Endothelial cell of coronary artery (primary cell): ENCODE results near the gene NUP42. TPM values are rescaled to one million over a fixed set of nuclear protein-coding genes. Genes with fewer than 3 reads are reported as not detected.

ENCODE experiments used
- total RNA-seq: library from RNA; depleted of rRNA; stranded (reverse); fragments of >200 nt; gene quantifications from 2 replicates; pipeline ENCODE4 v1.2.3, GENCODE V29; 2014

Gene NUP42, protein sequence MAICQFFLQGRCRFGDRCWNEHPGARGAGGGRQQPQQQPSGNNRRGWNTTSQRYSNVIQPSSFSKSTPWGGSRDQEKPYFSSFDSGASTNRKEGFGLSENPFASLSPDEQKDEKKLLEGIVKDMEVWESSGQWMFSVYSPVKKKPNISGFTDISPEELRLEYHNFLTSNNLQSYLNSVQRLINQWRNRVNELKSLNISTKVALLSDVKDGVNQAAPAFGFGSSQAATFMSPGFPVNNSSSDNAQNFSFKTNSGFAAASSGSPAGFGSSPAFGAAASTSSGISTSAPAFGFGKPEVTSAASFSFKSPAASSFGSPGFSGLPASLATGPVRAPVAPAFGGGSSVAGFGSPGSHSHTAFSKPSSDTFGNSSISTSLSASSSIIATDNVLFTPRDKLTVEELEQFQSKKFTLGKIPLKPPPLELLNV
- 27.1 and 41.1 TPM in 2 replicates for total RNA-seq

DNA sequence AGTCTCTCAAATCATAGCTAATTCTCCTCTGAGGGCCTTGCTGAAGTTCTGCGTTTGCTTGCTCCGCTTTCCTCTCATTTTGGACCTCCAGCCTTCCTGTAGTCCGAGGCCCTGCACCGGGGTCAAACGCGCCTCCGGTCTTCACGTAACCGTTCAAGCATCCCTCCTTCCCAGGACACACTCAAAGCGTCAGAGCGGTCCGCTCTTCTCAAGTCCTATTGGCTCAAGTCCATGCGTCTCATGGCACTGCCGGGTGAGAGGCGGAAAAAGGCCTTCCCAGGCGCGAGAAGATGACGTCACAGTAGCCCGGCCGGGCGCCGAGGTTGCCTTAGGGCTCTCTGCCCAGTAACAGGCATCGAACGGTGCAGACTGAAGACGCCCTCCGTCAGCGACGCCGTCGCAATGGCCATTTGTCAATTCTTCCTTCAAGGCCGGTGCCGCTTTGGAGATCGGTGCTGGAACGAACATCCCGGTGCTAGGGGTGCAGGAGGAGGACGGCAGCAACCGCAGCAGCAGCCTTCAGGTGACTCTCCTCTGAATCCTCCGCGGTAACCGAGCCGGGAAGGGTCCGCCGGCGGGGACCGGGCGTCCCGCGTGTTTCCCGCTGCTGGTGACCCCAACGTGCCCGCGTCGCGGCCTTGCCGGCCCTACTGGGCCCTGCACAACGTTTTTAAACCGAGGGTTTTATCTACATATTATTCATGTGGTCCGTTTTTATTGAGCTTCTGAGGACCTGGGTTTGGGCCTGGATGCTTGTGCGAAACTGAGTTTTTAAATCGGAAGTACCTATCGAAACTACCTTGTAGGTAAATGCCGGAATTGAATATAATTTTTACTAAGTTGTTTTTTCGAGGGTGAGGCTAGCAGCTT lies at the start of gene NUP42:
Gene NUP42 (plus strand): TSS at position 365 of the 870 bp plus-strand sequence. CDS start 38 bp downstream, at position 403.

DNA sequence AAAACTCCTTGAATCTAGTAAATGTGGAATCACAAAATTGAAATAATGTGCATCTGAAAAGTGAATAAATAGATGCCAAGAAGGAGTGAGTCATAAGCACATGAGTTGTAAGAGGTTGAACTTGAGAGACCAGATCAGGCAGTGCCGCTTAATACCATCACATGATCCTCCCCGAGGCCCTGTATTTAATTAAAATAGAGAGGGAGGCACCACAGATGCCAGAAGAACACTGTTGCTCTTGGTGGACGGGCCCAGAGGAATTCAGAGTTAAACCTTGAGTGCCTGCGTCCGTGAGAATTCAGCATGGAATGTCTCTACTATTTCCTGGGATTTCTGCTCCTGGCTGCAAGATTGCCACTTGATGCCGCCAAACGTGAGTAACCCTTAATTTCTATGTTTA lies 64.7 kb downstream of the NUP42 start, which contains the start of gene GPNMB:
Gene GPNMB (plus strand): TSS at position 221 of the 400 bp plus-strand sequence. CDS start 83 bp downstream, at position 304.

Other genes starting within 250 kb of the NUP42 start
- 45.7 and 77.7 TPM in 2 replicates for gene HYCC1, start 167.9 kb upstream of the NUP42 start, total RNA-seq
- 24.8 and 27.9 TPM in 2 replicates for gene KLHL7, start 76.3 kb upstream of the NUP42 start, total RNA-seq
- gene GPNMB, start 64.7 kb downstream of the NUP42 start, total RNA-seq: 0.27 and 0.47 TPM in 2 replicates
- 58.5 and 92.1 TPM in 2 replicates for gene MALSU1, start 117.3 kb downstream of the NUP42 start, total RNA-seq